GM12872 (cell line): Measurements from ENCODE around the gene DNAJC5.

Source experiments
- TF ChIP-seq, protein P1 (sequence below): IDR thresholded peaks from 3 replicates; pipeline ENCODE4 v1.5.1; 2011; ENCODE audit warnings: low read depth, mild to moderate bottlenecking, low read length, moderate library complexity; ENCODE audit not compliant: insufficient read depth

Gene DNAJC5

DNA sequence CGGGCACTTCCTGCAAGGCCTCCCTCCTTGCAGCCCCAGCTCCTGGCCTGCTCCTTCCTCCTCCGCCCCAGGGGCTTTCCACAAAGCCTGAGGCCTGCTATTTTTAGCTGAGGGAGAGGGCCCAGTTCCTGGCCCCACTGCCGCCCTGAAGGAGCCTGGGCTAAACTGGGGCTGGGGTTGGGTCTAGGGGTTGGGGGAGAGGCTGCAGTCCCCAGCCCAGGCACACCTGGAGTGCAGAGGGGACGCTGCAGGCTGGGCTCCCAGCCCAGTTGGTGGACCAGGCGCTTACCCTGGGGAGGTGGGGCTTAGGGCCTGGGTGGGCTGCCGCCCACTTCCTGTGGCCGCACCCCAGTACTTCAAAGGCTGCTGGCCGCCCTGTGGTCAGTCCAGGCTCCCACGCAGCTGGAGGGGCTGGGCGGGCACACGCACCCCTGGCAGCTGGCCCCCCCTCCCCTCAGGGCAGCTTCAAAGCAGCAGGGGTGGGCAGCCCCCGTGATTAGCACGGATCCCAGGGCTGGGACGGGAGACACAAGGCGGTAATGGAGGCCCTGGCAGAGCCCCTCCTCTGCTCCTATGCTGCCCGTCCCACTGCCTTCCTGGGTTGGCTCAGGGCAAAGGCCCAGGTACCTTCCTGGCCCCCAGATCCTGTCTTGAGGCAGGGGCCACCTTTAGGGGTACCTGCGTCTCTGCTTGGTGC is 40.7 kb upstream of the DNAJC5 start:
- TF ChIP-seq, protein P1, sequence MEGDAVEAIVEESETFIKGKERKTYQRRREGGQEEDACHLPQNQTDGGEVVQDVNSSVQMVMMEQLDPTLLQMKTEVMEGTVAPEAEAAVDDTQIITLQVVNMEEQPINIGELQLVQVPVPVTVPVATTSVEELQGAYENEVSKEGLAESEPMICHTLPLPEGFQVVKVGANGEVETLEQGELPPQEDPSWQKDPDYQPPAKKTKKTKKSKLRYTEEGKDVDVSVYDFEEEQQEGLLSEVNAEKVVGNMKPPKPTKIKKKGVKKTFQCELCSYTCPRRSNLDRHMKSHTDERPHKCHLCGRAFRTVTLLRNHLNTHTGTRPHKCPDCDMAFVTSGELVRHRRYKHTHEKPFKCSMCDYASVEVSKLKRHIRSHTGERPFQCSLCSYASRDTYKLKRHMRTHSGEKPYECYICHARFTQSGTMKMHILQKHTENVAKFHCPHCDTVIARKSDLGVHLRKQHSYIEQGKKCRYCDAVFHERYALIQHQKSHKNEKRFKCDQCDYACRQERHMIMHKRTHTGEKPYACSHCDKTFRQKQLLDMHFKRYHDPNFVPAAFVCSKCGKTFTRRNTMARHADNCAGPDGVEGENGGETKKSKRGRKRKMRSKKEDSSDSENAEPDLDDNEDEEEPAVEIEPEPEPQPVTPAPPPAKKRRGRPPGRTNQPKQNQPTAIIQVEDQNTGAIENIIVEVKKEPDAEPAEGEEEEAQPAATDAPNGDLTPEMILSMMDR: no peak

DNA sequence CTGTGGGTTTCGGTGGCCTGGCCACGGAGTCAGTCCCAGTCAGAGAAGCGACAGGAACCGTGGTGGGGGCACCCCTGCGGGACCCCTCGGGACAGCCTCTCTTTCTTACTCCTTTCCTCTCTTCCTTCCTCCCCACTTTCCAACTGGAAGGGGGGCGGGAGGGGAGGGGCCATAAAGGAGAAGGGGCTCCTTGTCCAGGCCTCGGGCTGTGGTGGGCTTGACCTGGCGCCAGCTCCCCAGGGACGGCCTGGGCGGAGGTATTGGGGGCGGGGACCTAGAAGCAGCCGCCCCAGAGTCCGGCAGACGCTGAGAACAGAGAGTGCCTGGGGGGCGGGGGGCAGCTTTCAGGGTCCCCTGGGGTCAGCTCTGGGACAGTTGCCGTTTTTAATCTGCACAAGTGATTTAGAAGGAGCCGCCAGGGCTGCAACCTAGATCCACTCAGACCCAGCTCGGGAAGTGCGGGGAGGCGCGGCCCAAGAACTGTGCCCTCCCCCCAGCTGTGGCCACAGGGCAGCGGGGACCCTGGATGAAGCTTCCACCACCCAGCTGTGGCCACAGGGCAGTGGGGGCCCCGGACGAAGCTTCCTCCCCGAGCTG is 40.1 kb upstream of the DNAJC5 start:
- TF ChIP-seq, protein P1: no peak

DNA sequence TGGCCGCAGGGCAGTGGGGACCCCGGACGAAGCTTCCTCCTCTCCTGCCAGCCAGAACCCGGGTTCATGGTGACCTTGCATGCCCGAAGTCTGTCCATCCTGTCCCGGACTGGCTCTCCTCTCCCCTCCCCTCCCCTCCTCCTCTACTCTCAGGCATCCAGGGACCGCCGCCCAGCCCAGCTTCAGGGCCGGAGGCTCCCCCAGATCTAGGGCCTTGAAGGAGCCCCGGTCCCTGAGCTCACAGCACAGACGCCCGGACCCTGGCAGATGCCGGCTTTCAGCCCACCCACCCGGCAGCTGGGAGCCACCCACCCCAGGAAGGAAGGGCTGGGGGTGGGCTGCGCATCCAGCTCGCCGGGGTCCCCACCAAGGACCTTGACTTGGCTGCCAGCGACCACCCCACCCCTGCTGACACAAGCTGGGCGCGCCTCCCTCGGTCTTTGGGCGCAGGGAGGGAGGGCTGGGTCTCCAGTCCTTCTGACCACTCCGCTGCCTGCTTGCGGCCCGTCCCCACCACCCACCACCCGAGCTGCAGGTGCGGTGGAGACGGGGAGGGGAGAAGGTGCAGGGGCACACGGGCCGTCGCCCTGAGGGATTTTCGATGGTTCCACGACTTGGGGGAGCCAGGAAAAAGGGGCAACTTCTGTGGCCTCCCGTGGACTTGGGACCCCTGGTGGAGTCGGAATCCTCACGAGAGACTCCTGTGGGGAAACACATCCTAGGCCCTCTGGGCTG is 39.4 kb upstream of the DNAJC5 start:
- TF ChIP-seq, protein P1: no peak

DNA sequence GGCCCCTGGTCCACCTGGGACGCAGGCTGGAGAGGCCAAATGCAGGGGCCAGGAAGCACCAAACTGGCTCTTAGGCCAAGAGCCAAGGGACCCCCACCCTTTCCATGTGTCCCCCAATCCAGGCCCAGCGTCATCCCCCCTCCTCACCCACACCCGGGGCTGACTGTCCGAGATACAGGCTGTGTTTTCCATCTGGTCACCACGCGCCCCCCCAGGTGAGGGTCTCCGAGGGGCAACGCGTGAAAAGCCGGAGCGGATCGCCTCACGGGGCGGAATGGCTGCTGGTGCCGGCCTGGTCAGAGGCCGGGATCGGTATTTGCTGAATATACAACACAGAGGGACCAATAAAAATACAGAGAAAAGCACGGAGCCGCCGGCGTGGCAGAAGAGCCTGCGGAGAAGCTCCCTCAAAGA is 38.8 kb upstream of the DNAJC5 start:
- TF ChIP-seq, protein P1: no peak

DNA sequence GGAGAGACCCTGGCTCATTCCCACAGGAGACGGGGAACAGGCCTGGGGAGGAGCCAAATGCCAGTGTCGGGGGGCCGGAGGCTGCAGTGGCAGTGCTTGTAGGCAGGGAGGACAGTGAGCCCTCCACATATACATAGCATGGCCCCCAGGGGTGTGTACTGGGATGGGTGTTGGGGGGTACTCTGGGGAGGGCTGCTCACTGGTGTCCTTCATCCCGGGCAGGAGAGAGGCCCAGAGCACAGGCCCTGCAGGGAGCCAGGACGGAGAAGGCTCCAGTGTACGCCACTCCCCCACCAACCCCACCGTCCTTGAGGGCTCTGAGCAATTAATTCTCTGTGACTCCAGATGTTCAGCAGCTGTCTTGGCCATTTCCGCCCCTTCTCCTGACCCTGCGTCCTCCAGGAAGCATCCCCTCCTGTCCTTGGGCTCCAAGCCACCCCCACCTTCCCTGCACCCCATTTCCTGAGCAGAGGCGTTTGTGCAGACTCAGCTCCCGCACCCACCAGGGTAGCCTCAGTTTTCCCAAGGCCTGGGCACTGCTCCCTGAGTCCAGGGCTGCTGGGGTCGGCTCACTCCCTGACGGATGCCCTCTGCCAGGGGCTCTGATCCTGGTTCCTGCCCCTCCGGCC is 37.0 kb upstream of the DNAJC5 start:
- TF ChIP-seq, protein P1: no peak

DNA sequence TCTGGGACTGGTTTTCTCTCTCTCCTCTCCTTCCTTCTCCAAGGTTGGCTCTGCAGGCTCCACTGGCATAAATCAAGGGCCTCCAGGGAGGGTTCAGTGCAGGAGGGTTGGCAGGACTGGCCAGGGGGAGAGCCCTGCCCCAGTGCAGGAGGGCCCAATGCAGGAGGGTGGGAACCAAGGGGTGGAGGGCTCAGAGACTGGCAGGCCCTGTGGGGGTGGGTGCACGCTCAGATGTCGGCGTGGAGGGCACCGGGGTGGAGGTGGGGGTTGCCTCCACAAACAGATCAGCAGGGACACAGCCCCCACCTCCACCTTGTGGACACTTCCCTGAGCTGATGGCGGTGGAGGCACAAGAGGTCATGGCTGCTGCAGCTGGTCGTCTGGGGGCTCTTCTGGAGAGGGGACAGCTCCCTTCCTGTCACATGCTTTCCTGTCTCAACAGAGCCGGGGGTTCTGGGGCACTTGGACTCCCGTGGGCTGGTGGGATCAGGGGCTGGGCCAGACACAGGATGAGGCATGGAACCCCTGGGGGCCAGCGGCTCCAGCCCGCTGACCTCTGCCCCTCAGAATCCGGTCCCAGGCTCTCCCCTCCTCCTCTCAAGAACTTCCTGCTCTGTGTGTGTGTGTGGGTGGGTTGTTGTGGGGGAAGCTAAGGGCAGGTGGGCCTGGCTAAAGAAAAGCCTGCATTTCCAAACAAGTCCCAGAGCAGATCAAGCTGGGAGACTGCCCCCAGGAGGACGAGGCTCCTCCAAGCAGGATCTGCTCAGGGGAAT is 36.3 kb upstream of the DNAJC5 start:
- TF ChIP-seq, protein P1: no peak
